OCI-LY1 (cell line): Measurements from ENCODE around the gene MSMB.

Source experiments
- EZH2 ChIP-seq: fragments of 200-600 bp; sonication (generic), shearing (Covaris generic); IDR thresholded peaks from 2 replicates; pipeline ENCODE4 v1.8.0; 2017; ENCODE audit warnings: borderline replicate concordance, mixed run types, mild to moderate bottlenecking, antibody characterized with exemption, low read length, moderate library complexity, mixed read lengths
- TF ChIP-seq, protein P1 (sequence below): fragments of 200-600 bp; sonication (generic), shearing (Covaris generic); IDR thresholded peaks from 2 replicates; pipeline ENCODE4 v1.5.1; 2017; ENCODE audit warnings: mild to moderate bottlenecking, antibody characterized with exemption, low read length, moderate library complexity, mixed read lengths

DNA sequence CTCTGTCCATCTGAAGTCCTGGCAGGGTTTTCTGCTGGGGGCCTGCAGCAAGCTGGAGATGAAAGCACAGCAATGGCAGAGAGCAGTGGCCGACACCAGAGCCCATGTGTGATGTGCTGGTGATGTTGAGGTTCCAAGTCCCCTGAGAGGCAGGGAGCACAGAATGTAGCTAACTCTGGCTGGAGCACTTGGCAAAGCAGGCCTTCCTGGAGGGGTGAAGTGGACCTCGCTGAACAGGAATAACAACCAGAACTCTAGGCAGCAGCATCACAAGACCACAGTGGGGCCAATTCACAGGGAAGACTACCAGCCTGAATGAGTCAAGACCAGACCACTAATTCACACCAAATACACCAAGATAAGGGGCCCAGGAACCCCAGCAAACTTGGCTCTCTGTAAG, 22.8 kb upstream of the MSMB start:
- TF ChIP-seq, protein P1, sequence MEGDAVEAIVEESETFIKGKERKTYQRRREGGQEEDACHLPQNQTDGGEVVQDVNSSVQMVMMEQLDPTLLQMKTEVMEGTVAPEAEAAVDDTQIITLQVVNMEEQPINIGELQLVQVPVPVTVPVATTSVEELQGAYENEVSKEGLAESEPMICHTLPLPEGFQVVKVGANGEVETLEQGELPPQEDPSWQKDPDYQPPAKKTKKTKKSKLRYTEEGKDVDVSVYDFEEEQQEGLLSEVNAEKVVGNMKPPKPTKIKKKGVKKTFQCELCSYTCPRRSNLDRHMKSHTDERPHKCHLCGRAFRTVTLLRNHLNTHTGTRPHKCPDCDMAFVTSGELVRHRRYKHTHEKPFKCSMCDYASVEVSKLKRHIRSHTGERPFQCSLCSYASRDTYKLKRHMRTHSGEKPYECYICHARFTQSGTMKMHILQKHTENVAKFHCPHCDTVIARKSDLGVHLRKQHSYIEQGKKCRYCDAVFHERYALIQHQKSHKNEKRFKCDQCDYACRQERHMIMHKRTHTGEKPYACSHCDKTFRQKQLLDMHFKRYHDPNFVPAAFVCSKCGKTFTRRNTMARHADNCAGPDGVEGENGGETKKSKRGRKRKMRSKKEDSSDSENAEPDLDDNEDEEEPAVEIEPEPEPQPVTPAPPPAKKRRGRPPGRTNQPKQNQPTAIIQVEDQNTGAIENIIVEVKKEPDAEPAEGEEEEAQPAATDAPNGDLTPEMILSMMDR = no peak
- TF ChIP-seq EZH2 = no peak
